Eye (tissue), 1 donor: ENCODE measurements around the gene CHI3L1.

Source experiments
- DNase-seq: peaks from one replicate; pipeline ENCODE4 v3.0.0-alpha.2; 2015

Gene CHI3L1

DNA sequence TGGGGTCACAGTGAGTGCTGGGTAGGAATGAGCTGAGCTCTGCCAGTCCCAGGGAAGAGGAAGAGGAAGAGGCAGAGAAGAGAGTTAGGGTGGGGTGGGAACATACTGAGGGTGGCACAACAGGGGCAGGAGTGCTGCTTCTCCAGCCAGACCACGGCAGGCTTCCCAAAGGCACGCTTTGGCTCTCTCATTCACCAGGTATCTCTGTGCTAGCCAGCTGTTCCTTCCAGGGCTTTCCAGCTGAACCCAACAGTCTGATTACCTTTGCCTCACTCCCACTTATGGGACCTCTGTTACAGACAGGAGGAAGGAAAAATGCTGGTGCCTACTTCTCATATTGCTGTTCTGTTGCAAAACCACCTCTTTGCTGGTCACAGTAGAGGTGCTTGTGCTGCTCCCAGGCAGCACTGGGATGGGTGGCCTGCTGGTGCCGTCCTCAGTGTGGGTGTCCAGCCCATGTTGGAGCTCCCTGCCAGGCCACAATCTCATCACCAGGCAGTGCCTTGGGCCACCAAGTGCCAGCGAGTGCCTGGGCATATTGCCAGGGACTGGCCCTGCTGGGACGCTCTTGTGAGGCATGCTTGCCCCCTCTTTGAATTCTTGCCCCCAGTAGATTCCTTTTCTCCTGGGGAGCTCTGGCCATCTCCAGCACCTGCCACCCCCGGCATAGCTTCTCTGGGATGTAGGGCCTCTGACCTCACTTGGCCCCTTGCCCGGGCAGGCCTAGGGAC is 56.8 kb downstream of the CHI3L1 start:
- DNase-seq = no peak
